Body of pancreas (tissue), 4 donors: ENCODE results near the gene KLF17. TPM values are rescaled to one million over a fixed set of nuclear protein-coding genes. Genes with fewer than 3 reads are reported as not detected.

Experiments
- ATAC-seq: fragments of 150-250 bp; one replicate; pipeline ENCODE4 v1.9.1; 2016
- DNase-seq, 4 donors: peaks; one replicate each; pipeline ENCODE4 v3.0.0-alpha.2; 2019
- H3K27ac ChIP-seq, 4 donors: fragments of 200-600 bp; sonication (generic); 1 replicate in 3 of 4; 2 replicates in 1 of 4; pipeline versions ENCODE4 v1.5.1 to v1.6.1; 2016 to 2019; ENCODE audit warnings: mild to moderate bottlenecking in 1 of 4, mixed read lengths in 1 of 4, moderate library complexity in 1 of 4
- H3K27me3 ChIP-seq, 2 donors: fragments of 200-600 bp; sonication (generic); one replicate each; pipeline ENCODE4 v1.6.0; 2016; ENCODE audit warnings: mild to moderate bottlenecking in 1 of 2
- H3K36me3 ChIP-seq, 2 donors: fragments of 200-600 bp; sonication (generic); replicated peaks in 1 of 2; 2 replicates each; pipeline ENCODE4 v1.5.1; 2016; ENCODE audit warnings: low read depth in 2 of 2; ENCODE audit not compliant: insufficient read depth in 1 of 2
- H3K4me1 ChIP-seq: fragments of 200-600 bp; sonication (generic); one replicate; pipeline ENCODE4 v1.6.0; 2016
- H3K4me3 ChIP-seq, 2 donors: fragments of 200-600 bp; sonication (generic); 1 replicate in 1 of 2; 2 replicates in 1 of 2; pipeline ENCODE4 v1.5.1; 2016 to 2019
- H3K9me3 ChIP-seq, 3 donors: fragments of 200-600 bp; sonication (generic); 1 replicate in 2 of 3; 2 replicates in 1 of 3; pipeline ENCODE4 v1.5.1; 2016
- POLR2A ChIP-seq, 3 donors: fragments of 450-650 bp; IDR thresholded peaks; one replicate each; pipeline ENCODE4 v1.6.1; 2016; ENCODE audit warnings: antibody characterized with exemption in 3 of 3, mild to moderate bottlenecking in 2 of 3
- WGBS, 2 donors: methylation state at CpG; one replicate each; pipeline ENCODE4 v1.1.5; 2017; 5-methylcytosine and 5-hydroxymethylcytosine counted together
- intact Hi-C: fragments of 100-400 bp; cut with DNase I; formaldehyde crosslinking; loops from one replicate; pipeline ENCODE4 v1.15.1; 2023
- total RNA-seq, 2 donors: library from RNA; depleted of rRNA; stranded (reverse); fragments of >200 nt; gene quantifications; one replicate each; pipeline ENCODE4 v1.1.0, GENCODE V29; 2016
- TF ChIP-seq, protein P1 (sequence below), 7 experiments: fragments of 450-650 bp in 4 of 7; fragments of 200-600 bp in 3 of 7; sonication (generic) in 3 of 7; IDR thresholded peaks; one replicate each; pipeline ENCODE4 v1.5.1; 2016 to 2019; ENCODE audit warnings: antibody characterized with exemption in 7 of 7

Gene KLF17
- total RNA-seq, 2 donors from 2014 or later: not detected

DNA sequence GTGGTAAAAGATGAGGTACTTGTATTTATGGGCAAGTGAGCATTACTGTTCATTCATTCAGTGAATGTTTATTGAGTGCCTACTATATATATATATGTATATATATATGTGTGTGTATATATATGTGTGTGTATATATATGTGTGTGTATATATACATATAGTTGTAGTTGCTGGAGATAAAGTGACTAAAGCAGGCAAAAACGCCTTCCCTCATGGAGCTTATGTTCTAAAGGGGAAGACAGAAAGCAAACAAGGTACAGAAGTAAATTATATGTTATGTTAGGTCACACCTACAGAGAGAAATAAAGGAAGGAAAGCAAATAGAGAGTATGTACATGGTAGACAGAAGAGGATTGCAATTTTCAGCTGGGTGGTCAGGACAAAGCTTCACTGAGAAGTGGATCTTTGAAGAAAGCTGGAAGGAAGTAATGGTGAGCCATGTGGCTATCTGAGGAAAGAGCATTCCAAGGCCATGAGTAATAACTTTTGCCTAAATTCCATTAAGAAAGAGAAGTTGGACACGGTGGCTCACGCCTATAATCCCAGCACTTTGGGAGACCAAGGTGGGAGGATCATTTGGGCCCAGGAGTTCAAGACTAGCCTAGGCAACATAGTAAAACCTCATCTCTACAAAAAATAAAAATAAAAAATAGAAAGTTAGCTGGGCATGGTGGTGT lies 33.5 kb upstream of the KLF17 start:
- intact Hi-C loops: no loop called here
- Histone ChIP-seq H3K27me3 (no peaks in the 10 kb centered on the region), H3K36me3 (no peaks in the 10 kb centered on the region), H3K9me3 (no peaks in the 10 kb centered on the region), H3K4me1 (no peaks in the 10 kb centered on the region), H3K27ac (no peak overlapping the region), H3K4me3 (no peak overlapping the region)
- ATAC-seq: no peak
- no peak for TF ChIP-seq POLR2A (IDR thresholded peaks at IDR 0.05)
- TF ChIP-seq, protein P1, sequence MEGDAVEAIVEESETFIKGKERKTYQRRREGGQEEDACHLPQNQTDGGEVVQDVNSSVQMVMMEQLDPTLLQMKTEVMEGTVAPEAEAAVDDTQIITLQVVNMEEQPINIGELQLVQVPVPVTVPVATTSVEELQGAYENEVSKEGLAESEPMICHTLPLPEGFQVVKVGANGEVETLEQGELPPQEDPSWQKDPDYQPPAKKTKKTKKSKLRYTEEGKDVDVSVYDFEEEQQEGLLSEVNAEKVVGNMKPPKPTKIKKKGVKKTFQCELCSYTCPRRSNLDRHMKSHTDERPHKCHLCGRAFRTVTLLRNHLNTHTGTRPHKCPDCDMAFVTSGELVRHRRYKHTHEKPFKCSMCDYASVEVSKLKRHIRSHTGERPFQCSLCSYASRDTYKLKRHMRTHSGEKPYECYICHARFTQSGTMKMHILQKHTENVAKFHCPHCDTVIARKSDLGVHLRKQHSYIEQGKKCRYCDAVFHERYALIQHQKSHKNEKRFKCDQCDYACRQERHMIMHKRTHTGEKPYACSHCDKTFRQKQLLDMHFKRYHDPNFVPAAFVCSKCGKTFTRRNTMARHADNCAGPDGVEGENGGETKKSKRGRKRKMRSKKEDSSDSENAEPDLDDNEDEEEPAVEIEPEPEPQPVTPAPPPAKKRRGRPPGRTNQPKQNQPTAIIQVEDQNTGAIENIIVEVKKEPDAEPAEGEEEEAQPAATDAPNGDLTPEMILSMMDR (IDR thresholded peaks at IDR 0.05): no peak
- no peak for DNase-seq
- 69 to 79% methylated on average over 3 of the region's 3 CpGs for WGBS, 2 donors

DNA sequence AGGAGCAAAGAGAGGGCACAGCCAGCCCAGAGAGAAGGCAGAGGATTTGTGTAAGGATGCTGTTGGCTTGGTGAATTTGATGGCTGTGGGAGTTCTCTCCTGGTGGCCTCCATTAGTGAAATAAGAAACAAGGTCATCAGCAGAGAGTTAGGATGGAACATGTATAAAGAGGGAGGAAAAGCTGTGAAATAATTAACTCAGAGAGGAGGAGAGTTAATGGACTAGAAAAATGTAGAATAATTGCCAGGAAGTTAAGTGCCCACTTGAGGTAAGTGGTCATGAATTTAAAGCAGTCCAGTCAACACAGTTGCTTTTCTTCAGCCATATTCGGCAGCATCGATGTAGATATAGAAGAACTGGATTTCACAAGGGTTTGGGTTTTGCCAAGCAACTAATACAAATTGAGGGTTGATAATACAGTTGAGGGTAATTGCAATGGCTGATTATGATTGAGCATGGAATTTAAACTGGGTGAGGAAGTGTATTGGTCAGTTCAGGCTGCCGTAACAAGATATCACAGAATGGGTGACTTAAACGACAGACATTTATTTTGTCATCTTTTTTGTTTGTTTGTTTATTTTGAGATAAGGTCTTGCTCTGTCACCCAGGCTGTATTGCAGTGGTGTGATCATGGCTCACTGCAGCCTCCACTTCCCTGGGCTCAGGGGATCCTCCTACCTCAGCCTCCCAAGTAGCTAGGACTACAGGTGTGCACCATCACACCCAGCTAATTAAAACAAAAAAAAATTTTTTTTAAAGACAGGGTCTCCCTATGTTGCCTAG lies 31.7 kb upstream of the KLF17 start:
- TF ChIP-seq, protein P1 (IDR thresholded peaks at IDR 0.05): no peak
- no peak for TF ChIP-seq POLR2A (IDR thresholded peaks at IDR 0.05)
- H3K4me1 ChIP-seq: no peaks in the 10 kb centered on the region
- no peaks in the 10 kb centered on the region for H3K36me3 ChIP-seq
- intact Hi-C loops: no loop called here
- ATAC-seq (no peak), DNase-seq (no peak)
- no peaks in the 10 kb centered on the region for H3K27me3 ChIP-seq
- no peak overlapping the region for H3K4me3 ChIP-seq
- no peaks in the 10 kb centered on the region for H3K9me3 ChIP-seq
- no peak overlapping the region for H3K27ac ChIP-seq
- 81 to 88% methylated on average over 4 of the region's 4 CpGs for WGBS, 2 donors

DNA sequence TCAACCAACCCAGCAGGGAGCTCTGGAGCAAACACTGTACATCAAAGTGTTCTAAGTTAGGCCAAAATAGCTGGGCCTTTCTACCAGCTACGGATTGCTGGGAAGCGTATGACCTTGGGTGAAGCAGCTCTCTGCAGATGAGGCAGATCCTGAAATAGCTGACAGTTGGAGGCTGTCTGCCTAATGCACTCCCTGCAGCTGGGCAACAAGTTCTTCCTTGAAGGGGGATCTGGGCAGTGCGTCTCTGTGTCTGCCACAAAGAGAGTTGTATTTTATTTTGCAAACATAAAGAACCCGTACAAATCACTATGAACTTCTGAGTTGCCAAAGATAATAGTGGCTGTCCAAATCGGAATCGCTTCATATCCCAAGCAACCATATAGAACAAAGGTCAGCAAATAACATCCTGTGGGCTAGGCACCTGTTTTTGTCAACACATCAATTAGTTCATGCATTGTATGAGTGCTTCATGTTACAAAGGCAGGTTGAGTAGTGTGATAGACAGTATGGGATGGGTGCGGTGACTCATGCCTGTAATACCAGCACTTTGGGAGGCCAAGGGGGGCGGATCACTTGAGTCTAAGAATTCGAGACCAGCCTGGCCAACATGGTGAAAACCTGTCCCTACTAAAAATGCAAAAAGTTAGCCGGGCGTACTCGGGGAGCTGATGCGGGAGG lies 29.1 kb upstream of the KLF17 start:
- Histone ChIP-seq H3K4me3 (no peak overlapping the region), H3K27ac (no peak overlapping the region), H3K27me3 (no peaks in the 10 kb centered on the region), H3K4me1 (no peaks in the 10 kb centered on the region), H3K36me3 (no peaks in the 10 kb centered on the region), H3K9me3 (no peaks in the 10 kb centered on the region)
- DNase-seq: no peak
- 71 to 78% methylated on average over 13 of the region's 13 CpGs for WGBS, 2 donors
- intact Hi-C loops: no loop called here
- ATAC-seq: no peak
- TF ChIP-seq, protein P1 (IDR thresholded peaks at IDR 0.05): no peak
- no peak for TF ChIP-seq POLR2A (IDR thresholded peaks at IDR 0.05)

DNA sequence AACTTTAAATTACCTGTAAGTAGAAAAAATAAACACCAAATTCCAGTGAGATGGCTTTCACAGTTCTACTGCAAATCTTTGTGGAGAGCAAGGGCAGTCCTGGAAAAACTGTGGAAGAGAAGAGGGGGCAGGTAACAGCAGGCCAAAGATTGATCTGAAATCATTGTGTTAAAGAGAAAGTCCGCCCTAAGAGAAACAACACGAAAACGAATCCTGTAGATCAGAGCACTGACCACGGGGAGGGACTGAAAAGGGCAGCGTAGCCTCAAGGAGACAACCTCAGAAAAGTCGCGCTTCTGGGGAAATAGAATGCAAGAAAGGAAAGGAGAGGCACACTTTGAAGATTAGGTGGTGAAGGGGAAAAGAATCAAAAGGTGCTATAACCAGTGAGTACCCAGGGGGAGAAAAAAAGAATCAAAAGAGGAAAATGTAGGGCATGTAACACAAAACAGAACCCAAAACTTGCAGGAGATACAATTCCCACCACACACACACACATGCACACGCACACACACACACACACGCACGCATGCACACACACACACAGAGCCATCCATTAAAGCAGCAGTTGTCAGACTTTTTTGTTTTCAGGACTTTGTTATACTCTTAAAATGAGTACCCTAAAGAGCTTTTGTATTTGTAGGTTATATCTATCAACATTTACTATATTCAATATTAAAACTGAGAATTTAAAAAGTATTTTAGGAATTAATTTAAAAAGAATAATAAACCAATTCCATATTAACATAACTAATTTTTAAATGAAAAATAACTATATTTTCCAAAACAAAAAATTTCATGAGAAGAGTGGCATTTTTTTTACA lies 28.0 kb upstream of the KLF17 start:
- H3K9me3 ChIP-seq: no peaks in the 10 kb centered on the region
- no peaks in the 10 kb centered on the region for H3K4me1 ChIP-seq
- TF ChIP-seq, protein P1 (IDR thresholded peaks at IDR 0.05): no peak
- TF ChIP-seq POLR2A (IDR thresholded peaks at IDR 0.05): no peak
- H3K27me3 ChIP-seq: no peaks in the 10 kb centered on the region
- intact Hi-C loops: no loop called here
- ATAC-seq: no peak
- H3K36me3 ChIP-seq: no peaks in the 10 kb centered on the region
- no peak overlapping the region for H3K4me3 ChIP-seq
- 63 to 67% methylated on average over 10 of the region's 10 CpGs for WGBS, 2 donors
- no peak overlapping the region for H3K27ac ChIP-seq
- no peak for DNase-seq
